Dermis microvascular lymphatic vessel endothelial cell (primary cell): ENCODE results near the gene IGF1R. TPM values are rescaled to one million over a fixed set of nuclear protein-coding genes. Genes with fewer than 3 reads are reported as not detected.

ENCODE experiments used
- DNase-seq, 2 donors: peaks; one replicate each; pipeline versions ENCODE4 v3.0.0 to v3.0.0-alpha.2; 2010; ENCODE audit warnings: low read depth in 2 of 2
- total RNA-seq: library from RNA; depleted of rRNA; stranded (reverse); fragments of >200 nt; gene quantifications from 2 replicates; pipeline ENCODE4 v1.2.1, GENCODE V29; 2014

IGF1R gene
- total RNA-seq, 1 donor from 2014 or later, result 13.5 TPM

GRCh38 chr15:98745650-98746374, 97.5 kb downstream of the IGF1R start:
- DNase-seq, result no peak

- DNase-seq, result no peak
These were observed 98.2 kb downstream of the IGF1R start for GRCh38 chr15:98746375-98747155.

GRCh38 chr15:98751767-98752166, 103.4 kb downstream of the IGF1R start:
- DNase-seq, result no peak

- DNase-seq, result peak in 1 of 2 donors; percentile 37
These were observed 105.7 kb downstream of the IGF1R start for GRCh38 chr15:98753726-98754656.

- no peak for DNase-seq
These were observed 106.3 kb downstream of the IGF1R start for GRCh38 chr15:98754657-98755022.

GRCh38 chr15:98755138-98755537, 106.8 kb downstream of the IGF1R start:
- peak in 1 of 2 donors; percentile 22 for DNase-seq

GRCh38 chr15:98755781-98756180, 107.4 kb downstream of the IGF1R start:
- no peak for DNase-seq

- no peak for DNase-seq
These were observed 109.9 kb downstream of the IGF1R start for GRCh38 chr15:98758224-98758623.

GRCh38 chr15:98759277-98759676, 110.9 kb downstream of the IGF1R start:
- no peak for DNase-seq

GRCh38 chr15:98760112-98760826, 111.9 kb downstream of the IGF1R start:
- no peak for DNase-seq

GRCh38 chr15:98760975-98761374, 112.6 kb downstream of the IGF1R start:
- DNase-seq, result no peak

- peak in 1 of 2 donors; percentile 12 for DNase-seq
These were observed 114.8 kb downstream of the IGF1R start for GRCh38 chr15:98763179-98763578.

- DNase-seq, result no peak
These were observed 116.0 kb downstream of the IGF1R start for GRCh38 chr15:98764291-98764690.

- no peak for DNase-seq
These were observed 117.3 kb downstream of the IGF1R start for GRCh38 chr15:98765610-98766009.

- no peak for DNase-seq
These were observed 119.4 kb downstream of the IGF1R start for GRCh38 chr15:98767692-98768091.

GRCh38 chr15:98769867-98770266, 121.5 kb downstream of the IGF1R start:
- DNase-seq, result no peak

GRCh38 chr15:98770984-98771383, 122.6 kb downstream of the IGF1R start:
- DNase-seq, result no peak

GRCh38 chr15:98771541-98771940, 123.2 kb downstream of the IGF1R start:
- no peak for DNase-seq

- no peak for DNase-seq
These were observed 124.6 kb downstream of the IGF1R start for GRCh38 chr15:98772895-98773294.

GRCh38 chr15:98773616-98774015, 125.3 kb downstream of the IGF1R start:
- no peak for DNase-seq
